Measurements from ENCODE around the gene MYMK.

- TF ChIP-seq JUN (CRISPR knock-in tag; IDR thresholded peaks at IDR 0.05) (no peak), NFKB2 (CRISPR knock-in tag; IDR thresholded peaks at IDR 0.05; ENCODE audit: borderline replicate concordance) (no peak), ZNF264 (CRISPR knock-in tag; IDR thresholded peaks at IDR 0.05) (no peak)
Observed at GRCh38 chr9:133510926-133511505, 13.7 kb downstream of the MYMK start.
